Activated naive CD8-positive, alpha-beta T cell treated with anti-CD3 and anti-CD28 coated beads, Interleukin-2, amount 10 ng/mL, durations not matched to agents 7 days and 5 days (primary cell): ENCODE results near the gene CFAP410. TPM values are rescaled to one million over a fixed set of nuclear protein-coding genes. Genes with fewer than 3 reads are reported as not detected.
"Not testable (repeated sequence)": the region's sequence is repeated elsewhere in the genome, so short reads cannot be mapped to it uniquely, and the experiment has no call there.

ENCODE experiments used
- ATAC-seq: fragments of 150-1000 bp; cut with Tn5 transposase; one replicate; pipeline ENCODE4 v1.10.0; 2021; ENCODE audit warnings: low read depth, moderate library complexity
- POLR2A ChIA-PET: fragments of 350-600 bp; sonication (Branson Sonifier 250); formaldehyde crosslinking; loops from one replicate; lab custom pipeline; 2021; ENCODE audit warnings: antibody characterized with exemption; lab: Charles Lee
- DNase-seq: peaks from one replicate; pipeline ENCODE4 v3.0.0; 2021
- H3K27ac Mint-ChIP-seq: one replicate; pipeline ENCODE4 v1.8.0; 2022; ENCODE audit warnings: mild to moderate bottlenecking, mixed read lengths
- H3K27me3 Mint-ChIP-seq: one replicate; pipeline ENCODE4 v1.8.0; 2022; ENCODE audit warnings: mild to moderate bottlenecking, moderate library complexity, mixed read lengths
- H3K36me3 Mint-ChIP-seq: one replicate; pipeline ENCODE4 v1.8.0; 2021; ENCODE audit warnings: mild to moderate bottlenecking, mixed read lengths
- H3K4me1 Mint-ChIP-seq: one replicate; pipeline ENCODE4 v1.8.0; 2021; ENCODE audit warnings: mixed read lengths
- H3K4me3 Mint-ChIP-seq: one replicate; pipeline ENCODE4 v1.8.0; 2022; ENCODE audit warnings: mild to moderate bottlenecking, moderate library complexity, mixed read lengths
- H3K9me3 Mint-ChIP-seq: one replicate; pipeline ENCODE4 v1.8.0; 2021; ENCODE audit warnings: mixed read lengths
- total RNA-seq, 2 experiments: library from RNA; stranded (reverse); gene quantifications; one replicate each; pipeline ENCODE4 v1.2.3, GENCODE V29; 2021

Gene CFAP410
- total RNA-seq, 2 experiments from 2014 or later, result 23.7 TPM

DNA sequence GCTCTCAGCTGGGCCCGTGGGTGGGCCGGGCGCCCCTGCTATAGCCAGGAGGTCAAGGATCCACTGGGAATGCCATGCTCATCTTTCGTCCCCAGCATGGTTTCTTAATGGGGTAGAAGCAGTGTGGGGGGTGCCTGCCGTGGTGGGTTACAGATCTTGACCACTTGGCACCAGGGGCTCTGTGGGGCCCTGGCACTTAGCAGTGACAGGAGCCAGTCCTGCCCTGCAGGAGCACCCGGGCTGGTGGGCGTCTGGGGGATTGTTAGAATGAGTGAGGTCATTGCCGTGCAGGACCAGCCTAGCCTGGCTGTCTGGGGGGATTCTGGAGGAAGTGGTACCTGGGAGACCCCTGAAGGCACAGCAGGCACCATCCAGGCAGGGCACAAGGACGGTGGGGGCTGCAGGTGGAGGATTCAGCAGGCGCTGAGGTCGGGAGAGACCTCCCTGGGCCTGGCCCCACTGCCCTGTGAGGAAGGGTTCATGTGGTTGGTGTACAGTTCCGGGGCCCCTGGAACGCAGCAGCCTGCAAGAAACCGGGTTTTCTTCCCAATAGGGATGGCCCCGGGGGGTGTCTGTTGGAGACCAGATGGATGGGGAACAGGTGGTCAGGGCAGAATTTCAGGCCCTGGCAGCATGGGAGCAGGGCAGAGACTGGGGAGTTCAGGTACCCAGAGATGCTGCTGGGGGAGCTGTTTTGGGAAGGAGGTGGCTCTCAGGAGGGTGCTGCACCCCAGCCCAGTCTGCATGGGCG, 48.7 kb downstream of the CFAP410 start:
- no peak overlapping the region for H3K4me3 Mint-ChIP-seq

DNA sequence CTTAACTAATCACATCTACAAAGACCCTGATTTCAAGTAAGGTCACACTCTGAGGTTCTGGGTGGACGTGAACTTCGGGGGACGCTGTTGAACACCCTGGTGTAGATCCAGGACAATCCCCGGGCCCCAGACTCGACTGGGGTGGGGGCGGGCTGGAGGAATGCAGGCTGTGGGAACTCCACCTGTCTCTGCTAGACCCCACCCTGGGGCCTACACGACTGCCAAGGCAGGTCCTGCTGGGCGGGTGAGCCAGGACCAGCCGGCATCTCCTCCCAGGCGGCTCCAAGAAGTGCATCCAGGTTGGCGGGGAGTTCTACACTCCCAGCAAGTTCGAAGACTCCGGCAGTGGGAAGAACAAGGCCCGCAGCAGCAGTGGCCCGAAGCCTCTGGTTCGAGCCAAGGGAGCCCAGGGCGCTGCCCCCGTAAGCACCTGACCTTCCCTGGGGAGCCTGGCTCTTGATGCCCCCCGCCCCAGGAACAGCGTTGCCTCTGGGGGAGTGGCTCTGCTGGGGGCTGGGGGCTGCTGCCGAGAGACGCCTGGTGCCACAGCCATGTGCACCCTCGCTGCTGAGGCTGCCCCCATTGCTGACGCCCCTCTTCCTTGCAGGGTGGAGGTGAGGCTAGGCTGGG, 49.7 kb downstream of the CFAP410 start:
- POLR2A ChIA-PET, result no interaction called here
- no peak for DNase-seq
- no peaks in the 10 kb centered on the region for H3K9me3 Mint-ChIP-seq
- no peak overlapping the region for H3K27ac Mint-ChIP-seq
- ATAC-seq, result no peak
- no peaks in the 10 kb centered on the region for H3K4me1 Mint-ChIP-seq
- H3K36me3 Mint-ChIP-seq, result no peaks in the 10 kb centered on the region
- peaks cover 3% of the 10 kb centered on the region for H3K27me3 Mint-ChIP-seq
- no peak overlapping the region for H3K4me3 Mint-ChIP-seq

More for the DNA sequence above, 48.7 kb downstream of the CFAP410 start:
- Mint-ChIP-seq H3K4me1 (peaks cover 2% of the 10 kb centered on the region), H3K27me3 (peaks cover 3% of the 10 kb centered on the region), H3K9me3 (no peaks in the 10 kb centered on the region), H3K36me3 (no peaks in the 10 kb centered on the region), H3K27ac (no peak overlapping the region)
- DNase-seq (no peak), ATAC-seq (no peak)
- POLR2A ChIA-PET, result interaction anchor here (0.6 kb wide), 1 partner anchor 12 kb away, joined by 7 read pairs; no protein-coding TSS in a partner anchor

DNA sequence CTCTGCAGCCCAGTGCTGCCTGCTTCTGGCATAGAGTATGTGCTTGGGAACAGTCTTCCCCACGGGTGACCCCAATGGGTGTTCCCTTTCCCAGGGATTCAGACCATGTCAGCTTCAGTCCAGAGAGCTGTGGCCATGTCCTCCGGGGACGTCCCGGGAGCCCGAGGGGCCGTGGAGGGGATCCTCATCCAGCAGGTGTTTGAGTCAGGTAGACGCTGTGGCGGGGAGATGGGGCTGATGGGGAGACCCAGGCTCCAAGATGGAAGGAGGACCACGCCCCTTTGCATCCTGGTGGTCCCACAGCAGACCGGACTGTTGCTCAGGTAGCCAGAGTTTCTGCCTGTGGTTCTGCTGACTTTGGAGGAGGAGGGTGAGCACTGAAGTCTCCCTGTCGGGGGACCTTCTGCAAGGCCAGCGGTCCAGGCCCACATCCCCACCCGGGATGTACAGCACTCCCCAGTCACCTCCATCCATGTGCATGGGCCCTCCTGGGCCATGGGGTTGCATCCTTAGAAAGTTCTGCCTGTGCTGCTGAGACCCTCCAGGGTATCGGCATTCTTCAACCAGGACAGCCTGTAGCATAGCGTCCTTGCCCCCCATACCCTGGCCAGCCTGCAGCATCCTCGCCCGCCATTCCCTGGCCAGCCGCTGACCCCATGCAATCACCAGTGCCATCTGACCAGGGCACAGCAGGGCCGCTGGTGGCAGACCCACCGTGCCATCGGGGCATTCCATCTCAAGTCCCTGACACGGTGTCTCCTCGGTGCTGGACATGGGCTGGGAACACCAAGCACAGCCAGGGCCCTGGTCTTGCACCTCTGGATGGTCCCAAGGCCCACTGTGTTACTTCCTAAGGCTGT, 50.7 kb downstream of the CFAP410 start:
- POLR2A ChIA-PET, result no interaction called here
- no peak for ATAC-seq
- H3K36me3 Mint-ChIP-seq, result no peaks in the 10 kb centered on the region

DNA sequence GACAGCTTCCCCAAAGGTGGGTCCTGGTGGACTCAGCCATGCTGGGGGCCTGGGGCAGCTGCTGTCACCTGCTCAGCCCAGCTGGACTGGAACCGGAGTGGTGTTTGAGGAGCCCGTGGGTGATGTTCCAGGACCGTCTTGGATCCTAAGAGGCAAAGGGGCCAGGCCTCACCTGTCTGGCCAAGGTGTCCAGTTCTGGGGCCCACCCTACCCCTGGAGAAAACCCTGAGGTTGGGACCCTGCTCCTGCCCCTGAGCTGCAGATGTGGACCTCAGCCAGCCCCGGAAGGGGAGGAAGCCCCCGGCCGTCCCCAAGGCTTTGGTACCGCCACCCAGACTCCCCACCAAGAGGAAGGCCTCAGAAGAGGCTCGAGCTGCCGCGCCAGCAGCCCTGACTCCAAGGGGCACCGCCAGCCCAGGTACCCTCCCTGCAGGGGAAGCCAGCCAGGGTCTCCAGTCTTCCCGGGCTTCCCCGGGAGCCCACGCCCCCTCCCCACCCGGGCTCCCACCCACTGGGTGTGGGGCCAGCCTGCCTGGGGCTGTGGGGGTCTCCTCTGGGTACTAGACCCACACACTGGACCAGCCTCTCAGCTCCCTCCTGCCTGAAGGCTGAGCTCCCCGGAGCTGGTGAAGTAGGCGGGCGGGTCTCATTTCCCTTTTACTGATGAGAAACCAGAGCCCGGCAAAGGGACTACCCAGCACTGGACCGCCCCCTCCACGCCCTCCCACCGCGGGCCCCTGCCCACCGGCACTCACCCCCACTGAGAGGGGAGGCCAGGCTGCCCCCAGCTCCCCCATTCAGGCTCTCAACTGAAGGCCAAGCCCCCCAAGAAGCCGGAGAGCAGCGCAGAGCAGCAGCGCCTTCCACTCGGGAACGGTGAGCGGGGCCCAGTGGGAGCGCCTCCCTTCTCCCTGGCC, 52.2 kb downstream of the CFAP410 start:
- Mint-ChIP-seq H3K27me3 (peaks cover 5% of the 10 kb centered on the region), H3K4me3 (no peak overlapping the region), H3K9me3 (no peaks in the 10 kb centered on the region), H3K4me1 (no peaks in the 10 kb centered on the region), H3K36me3 (no peaks in the 10 kb centered on the region), H3K27ac (no peak overlapping the region)
- DNase-seq, result no peak
- POLR2A ChIA-PET, result no interaction called here
- ATAC-seq, result no peak

More for the DNA sequence above, 50.7 kb downstream of the CFAP410 start:
- Mint-ChIP-seq H3K27me3 (peaks cover 5% of the 10 kb centered on the region), H3K4me3 (no peak overlapping the region), H3K4me1 (no peaks in the 10 kb centered on the region), H3K9me3 (no peaks in the 10 kb centered on the region), H3K27ac (no peak overlapping the region)
- DNase-seq, result no peak

DNA sequence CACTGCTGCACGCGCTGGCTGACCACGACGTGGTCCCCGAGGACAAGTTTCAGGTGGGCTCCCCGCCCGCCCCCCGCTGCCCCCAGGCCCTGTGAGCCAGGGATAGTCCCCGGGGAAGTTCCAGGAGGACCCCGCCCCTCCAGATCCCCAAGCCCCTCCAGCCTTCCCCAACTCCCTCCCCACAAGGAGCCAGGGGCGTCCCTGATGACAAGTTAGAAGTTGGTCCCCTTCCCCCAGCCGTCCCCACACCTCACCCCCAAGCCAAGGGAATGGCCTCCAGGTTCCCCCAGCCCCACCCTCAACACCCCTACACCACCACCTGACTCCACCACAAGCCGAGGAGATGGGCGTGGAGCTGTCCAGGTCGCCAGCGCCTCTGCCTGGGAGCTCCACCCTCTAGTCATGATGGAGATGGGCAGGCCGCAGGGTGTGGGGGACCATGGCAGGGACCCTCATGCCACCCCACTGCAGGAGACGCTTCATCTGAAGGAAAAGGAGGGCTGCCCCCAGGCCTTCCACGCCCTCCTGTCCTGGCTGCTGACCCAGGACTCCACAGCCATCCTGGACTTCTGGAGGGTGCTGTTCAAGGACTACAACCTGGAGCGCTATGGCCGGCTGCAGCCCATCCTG, 53.0 kb downstream of the CFAP410 start:
- Mint-ChIP-seq H3K27me3 (peaks cover 5% of the 10 kb centered on the region), H3K4me1 (no peaks in the 10 kb centered on the region), H3K36me3 (no peaks in the 10 kb centered on the region), H3K9me3 (no peaks in the 10 kb centered on the region), H3K27ac (no peak overlapping the region), H3K4me3 (no peak overlapping the region)
- DNase-seq (no peak), ATAC-seq (no peak)
- POLR2A ChIA-PET, result no interaction called here

DNA sequence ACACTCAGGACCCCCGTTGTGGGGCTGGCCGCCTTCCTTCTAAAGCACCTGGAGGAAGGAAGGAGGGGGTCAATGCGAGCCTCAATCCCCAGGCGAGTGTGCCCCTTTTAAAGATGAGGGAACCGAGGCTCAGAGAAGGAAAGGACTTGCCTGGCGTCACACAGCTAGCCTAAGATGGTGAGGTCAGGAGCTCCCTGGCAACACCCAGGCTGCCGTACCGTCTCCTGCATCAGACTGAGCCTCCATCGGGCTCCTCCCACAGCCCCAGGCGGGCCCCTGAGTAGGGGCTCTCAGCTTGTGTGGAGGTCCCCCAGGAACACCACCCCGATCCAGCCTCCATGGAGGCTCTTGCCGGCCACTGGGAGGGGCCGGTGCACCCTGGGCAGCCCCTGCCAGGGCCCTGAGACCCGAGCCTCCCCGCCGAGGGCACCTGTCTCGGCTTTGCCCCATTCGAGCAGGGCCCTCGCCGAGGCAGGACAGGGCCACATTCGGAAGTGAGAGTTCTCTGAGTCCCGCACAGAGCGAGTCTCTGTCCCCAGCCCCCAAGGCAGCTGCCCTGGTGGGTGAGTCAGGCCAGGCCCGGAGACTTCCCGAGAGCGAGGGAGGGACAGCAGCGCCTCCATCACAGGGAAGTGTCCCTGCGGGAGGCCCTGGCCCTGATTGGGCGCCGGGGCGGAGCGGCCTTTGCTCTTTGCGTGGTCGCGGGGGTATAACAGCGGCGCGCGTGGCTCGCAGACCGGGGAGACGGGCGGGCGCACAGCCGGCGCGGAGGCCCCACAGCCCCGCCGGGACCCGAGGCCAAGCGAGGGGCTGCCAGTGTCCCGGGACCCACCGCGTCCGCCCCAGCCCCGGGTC, 53.8 kb downstream of the CFAP410 start, which contains the start of gene AIRE:
TSS of gene AIRE (plus strand) at position 739 of the 855 bp plus-strand sequence. CDS start 131 bp downstream, outside the sequence.
- ATAC-seq, result no peak
- DNase-seq, result no peak
- no peaks in the 10 kb centered on the region for H3K9me3 Mint-ChIP-seq

DNA sequence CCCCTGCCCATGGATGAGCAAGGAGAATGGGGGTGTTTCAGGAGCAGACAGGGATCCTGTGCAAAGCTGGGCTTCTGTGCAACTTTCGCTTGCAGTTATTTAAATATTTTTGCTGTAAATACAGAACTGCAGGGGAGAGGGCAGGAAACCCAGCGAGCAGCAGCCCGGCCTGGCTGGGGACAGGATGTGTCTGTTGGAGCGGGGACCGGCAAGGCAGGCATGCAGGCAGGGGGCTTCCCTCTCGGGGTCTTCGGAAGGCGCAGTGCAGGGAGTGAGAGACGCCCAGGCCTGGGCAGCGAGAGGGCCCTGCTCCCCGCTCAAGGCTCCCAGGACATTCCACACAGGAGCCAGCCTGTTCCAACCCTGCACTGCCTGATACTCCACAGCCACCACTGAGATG, 55.2 kb downstream of the CFAP410 start:
- DNase-seq (no peak), ATAC-seq (no peak)
- peaks cover 2% of the 10 kb centered on the region for H3K27me3 Mint-ChIP-seq
- H3K36me3 Mint-ChIP-seq, result no peaks in the 10 kb centered on the region
- no peaks in the 10 kb centered on the region for H3K9me3 Mint-ChIP-seq
- no peak overlapping the region for H3K27ac Mint-ChIP-seq
- no peak overlapping the region for H3K4me3 Mint-ChIP-seq
- POLR2A ChIA-PET, result no interaction called here
- H3K4me1 Mint-ChIP-seq, result no peaks in the 10 kb centered on the region

More for the DNA sequence above, 53.8 kb downstream of the CFAP410 start, which contains the start of gene AIRE:
- H3K4me1 Mint-ChIP-seq, result no peaks in the 10 kb centered on the region
- no peaks in the 10 kb centered on the region for H3K36me3 Mint-ChIP-seq
- no peak within 1 kb of the TSS for H3K27ac Mint-ChIP-seq
- POLR2A ChIA-PET, result no interaction called here
- H3K27me3 Mint-ChIP-seq, result peaks cover 2% of the 10 kb centered on the region
- H3K4me3 Mint-ChIP-seq, result no peak within 1 kb of the TSS

DNA sequence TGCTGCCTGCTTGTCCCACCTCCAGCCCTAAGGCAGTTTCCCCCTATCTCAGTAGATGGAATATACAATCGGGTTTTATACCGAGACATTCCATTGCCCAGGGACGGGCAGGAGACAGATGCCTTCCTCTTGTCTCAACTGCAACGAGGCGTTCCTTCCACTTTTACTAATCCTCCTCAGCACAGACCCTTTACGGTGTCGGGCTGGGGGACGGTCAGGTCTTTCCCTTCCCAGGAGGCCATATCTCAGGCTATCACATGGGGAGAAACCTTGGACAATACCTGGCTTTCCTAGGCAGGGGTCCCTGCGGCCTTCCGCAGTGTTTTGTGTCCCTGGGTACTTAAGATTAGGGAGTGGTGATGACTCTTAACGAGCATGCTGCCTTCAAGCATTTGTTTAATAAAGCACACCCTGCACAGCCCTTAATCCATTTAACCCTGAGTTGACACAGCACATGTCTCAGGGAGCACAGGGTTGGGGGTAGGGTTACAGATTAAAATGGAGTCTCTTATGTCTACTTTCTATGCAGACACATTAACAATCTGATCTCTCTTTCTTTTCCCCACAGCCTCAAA, 55.9 kb downstream of the CFAP410 start:
- H3K27me3 Mint-ChIP-seq, H3K27ac Mint-ChIP-seq, DNase-seq, H3K9me3 Mint-ChIP-seq, POLR2A ChIA-PET, H3K36me3 Mint-ChIP-seq, H3K4me3 Mint-ChIP-seq, ATAC-seq, H3K4me1 Mint-ChIP-seq: not testable (repeated sequence)

DNA sequence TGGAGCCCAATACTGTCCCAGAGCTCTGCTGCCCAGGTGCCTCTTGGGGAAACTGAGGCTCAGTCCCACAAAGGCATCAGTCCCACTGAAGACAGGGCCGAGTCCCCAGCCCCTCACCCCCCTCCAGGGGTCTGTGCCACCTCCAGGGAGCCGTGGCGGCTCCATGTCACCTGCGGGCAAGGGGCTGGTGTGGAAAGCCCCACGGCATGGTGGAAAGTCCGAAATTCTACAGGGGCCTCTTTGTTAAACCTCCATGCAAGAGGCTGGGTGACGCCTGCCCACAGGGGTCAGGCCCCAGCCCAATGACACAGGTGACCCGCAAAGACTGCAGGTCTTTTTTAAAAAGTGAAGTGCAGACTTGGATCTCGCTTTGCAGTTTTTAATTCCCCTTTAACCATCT, 56.8 kb downstream of the CFAP410 start:
- DNase-seq (no peak), ATAC-seq (no peak)
- POLR2A ChIA-PET, result no interaction called here
- Mint-ChIP-seq H3K4me3 (no peak overlapping the region), H3K27ac (no peak overlapping the region), H3K36me3 (no peaks in the 10 kb centered on the region), H3K9me3 (no peaks in the 10 kb centered on the region), H3K4me1 (no peaks in the 10 kb centered on the region), H3K27me3 (peaks cover 7% of the 10 kb centered on the region)

DNA sequence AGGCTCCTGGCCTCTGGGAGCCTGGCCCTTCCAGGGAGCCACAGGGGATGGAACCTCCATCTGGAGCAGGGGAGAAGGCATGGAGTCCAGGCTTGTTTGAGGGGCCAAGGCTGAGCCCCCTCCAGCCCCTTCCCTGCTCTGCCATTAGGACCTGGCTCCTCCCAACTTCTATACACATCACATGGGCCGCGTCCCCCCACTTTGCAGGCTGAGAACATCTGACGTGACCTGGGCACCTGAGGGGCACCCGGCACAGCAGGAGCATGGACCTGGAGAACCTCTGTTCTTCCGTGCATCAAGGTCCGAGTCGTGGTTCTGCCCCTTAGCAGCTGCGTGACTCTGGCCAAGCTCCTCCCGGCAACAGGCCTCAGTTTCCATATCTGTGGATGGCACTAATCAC, 57.4 kb downstream of the CFAP410 start:
- ATAC-seq, result no peak
- POLR2A ChIA-PET, result no interaction called here
- H3K36me3 Mint-ChIP-seq, result no peaks in the 10 kb centered on the region
- no peak overlapping the region for H3K27ac Mint-ChIP-seq
- H3K9me3 Mint-ChIP-seq, result no peaks in the 10 kb centered on the region
- DNase-seq, result no peak
- no peaks in the 10 kb centered on the region for H3K4me1 Mint-ChIP-seq
- peaks cover 7% of the 10 kb centered on the region for H3K27me3 Mint-ChIP-seq
- H3K4me3 Mint-ChIP-seq, result no peak overlapping the region

DNA sequence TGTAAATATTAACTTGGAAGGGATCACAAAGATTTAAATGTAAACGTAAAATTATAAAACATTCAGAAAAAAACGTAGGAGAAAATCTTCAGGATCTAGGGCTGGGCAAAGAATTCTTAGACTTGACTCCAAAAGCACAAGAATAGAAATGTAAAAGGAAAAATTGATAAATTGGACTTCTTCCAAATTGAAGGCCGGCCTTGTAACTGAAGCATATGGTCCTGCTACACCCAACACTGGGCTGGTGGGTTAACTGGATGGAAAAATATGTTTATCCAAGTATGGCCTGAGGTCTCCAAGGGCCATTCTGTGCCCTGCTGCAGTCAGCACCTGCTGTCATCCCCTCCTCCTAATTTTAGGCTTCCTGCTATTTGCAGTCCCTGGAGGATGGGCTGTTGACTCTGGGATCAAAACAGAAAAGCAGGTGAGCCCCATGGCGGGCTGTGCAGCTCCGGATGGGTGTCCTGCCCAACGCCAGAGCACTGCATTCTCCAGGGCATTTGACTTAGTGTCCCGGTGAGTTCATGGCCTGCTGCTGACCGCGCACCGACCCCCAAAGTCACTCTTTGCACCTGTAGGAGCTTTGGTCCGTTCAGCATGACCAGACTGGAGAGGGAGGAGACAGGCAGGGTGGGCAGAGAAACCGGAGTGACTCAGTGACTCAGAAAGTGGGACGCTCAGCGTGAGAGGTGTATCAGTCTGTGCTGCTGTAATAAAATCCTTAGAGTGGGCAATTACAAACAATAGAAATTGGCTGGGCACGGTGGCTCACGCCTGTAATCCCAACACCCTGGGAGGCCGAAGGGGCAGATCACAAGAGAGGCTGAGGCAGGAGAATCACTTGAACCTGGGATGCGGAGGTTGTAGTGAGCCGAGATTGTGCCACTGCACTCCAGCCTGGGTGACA, 59.6 kb downstream of the CFAP410 start:
- peaks cover 18% of the 10 kb centered on the region for H3K27me3 Mint-ChIP-seq
- no peaks in the 10 kb centered on the region for H3K4me1 Mint-ChIP-seq
- H3K27ac Mint-ChIP-seq, result no peak overlapping the region
- no peak overlapping the region for H3K4me3 Mint-ChIP-seq
- DNase-seq (no peak), ATAC-seq (no peak)
- no peaks in the 10 kb centered on the region for H3K36me3 Mint-ChIP-seq
- POLR2A ChIA-PET, result no interaction called here
- H3K9me3 Mint-ChIP-seq, result no peaks in the 10 kb centered on the region
